ENCODE data around the gene SDK2.

SDK2 gene

DNA sequence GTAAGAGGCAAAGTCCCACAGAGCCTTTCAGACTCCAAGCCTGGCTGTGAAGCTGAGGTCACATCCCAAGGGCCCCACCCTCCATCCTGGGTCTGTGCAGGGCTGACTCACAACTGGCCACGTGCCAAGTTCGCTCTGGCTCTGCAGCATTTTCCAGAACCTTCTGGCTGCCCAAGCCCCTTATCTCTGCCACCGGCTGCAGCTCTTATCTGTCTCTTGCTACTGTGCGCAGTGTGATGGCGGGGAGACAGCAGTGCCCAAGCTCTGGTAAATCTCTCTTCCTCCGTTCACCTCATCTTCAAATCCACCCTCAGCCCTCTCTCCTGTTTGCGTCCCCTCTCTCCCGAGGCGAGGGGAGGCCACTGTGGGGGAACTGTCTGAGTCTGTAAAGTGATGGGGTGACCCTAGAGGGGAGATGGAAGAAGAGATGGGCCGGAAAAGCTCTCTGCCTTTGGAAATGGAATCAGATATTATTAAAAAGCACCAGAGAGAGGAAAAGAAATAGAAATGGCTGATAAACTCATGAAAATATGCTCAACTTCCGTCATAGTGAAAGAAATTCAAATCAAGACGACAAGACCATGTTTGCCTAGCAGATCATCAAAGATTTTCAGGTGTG, 169.8 kb downstream of the SDK2 start (continued):
- TF ChIP-seq, protein P1, sequence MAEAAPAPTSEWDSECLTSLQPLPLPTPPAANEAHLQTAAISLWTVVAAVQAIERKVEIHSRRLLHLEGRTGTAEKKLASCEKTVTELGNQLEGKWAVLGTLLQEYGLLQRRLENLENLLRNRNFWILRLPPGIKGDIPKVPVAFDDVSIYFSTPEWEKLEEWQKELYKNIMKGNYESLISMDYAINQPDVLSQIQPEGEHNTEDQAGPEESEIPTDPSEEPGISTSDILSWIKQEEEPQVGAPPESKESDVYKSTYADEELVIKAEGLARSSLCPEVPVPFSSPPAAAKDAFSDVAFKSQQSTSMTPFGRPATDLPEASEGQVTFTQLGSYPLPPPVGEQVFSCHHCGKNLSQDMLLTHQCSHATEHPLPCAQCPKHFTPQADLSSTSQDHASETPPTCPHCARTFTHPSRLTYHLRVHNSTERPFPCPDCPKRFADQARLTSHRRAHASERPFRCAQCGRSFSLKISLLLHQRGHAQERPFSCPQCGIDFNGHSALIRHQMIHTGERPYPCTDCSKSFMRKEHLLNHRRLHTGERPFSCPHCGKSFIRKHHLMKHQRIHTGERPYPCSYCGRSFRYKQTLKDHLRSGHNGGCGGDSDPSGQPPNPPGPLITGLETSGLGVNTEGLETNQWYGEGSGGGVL (tag by site-specific recombination; IDR thresholded peaks at IDR 0.05), result peak; percentile 45
- TF ChIP-seq ZNF623 (tag by site-specific recombination; IDR thresholded peaks at IDR 0.05) (no peak), KLF16 (tag by site-specific recombination; IDR thresholded peaks at IDR 0.05) (0 out of 2 replicates have a peak, but pooled peaks have one; percentile 49), ZNF791 (tag by site-specific recombination; IDR thresholded peaks at IDR 0.05) (no peak), ZNF610 (tag by site-specific recombination; IDR thresholded peaks at IDR 0.05; ENCODE audit: borderline replicate concordance) (no peak), SALL2 (tag by site-specific recombination; IDR thresholded peaks at IDR 0.05; ENCODE audit: borderline replicate concordance) (no peak), ZBTB48 (tag by site-specific recombination; IDR thresholded peaks at IDR 0.05) (no peak), SP2 (tag by site-specific recombination; IDR thresholded peaks at IDR 0.05) (no peak), ZEB2 (tag by site-specific recombination; IDR thresholded peaks at IDR 0.05) (peak; percentile 66), ZNF112 (tag by site-specific recombination; IDR thresholded peaks at IDR 0.05) (peak; percentile 67; the same call in 1 of the 2 replicates), ZNF664 (tag by site-specific recombination; IDR thresholded peaks at IDR 0.05) (no peak), ZNF169 (tag by site-specific recombination; IDR thresholded peaks at IDR 0.05) (no peak), ZNF311 (tag by site-specific recombination; IDR thresholded peaks at IDR 0.05; ENCODE audit: borderline replicate concordance) (no peak), KLF9 (tag by site-specific recombination; IDR thresholded peaks at IDR 0.05; ENCODE audit: low read depth) (no peak), GLIS1 (tag by site-specific recombination; IDR thresholded peaks at IDR 0.05) (peak; percentile 39; the same call in 1 of the 2 replicates), ZNF223 (tag by site-specific recombination; IDR thresholded peaks at IDR 0.05) (no peak), ZNF114 (tag by site-specific recombination; IDR thresholded peaks at IDR 0.05) (no peak), ZNF157 (tag by site-specific recombination; IDR thresholded peaks at IDR 0.05) (no peak), ZNF202 (tag by site-specific recombination; IDR thresholded peaks at IDR 0.05; ENCODE audit: borderline replicate concordance) (no peak), FEZF1 (tag by site-specific recombination; IDR thresholded peaks at IDR 0.05) (no peak), ZNF555 (tag by site-specific recombination; conservative IDR thresholded peaks at IDR 0.05) (no peak), ZNF16 (tag by site-specific recombination; IDR thresholded peaks at IDR 0.05; ENCODE audit: low read depth) (no peak), SETDB1 (IDR thresholded peaks at IDR 0.05; ENCODE audit: insufficient read length, low read length) (no peak), ZNF514 (tag by site-specific recombination; IDR thresholded peaks at IDR 0.05) (no peak), SCRT2 (tag by site-specific recombination; IDR thresholded peaks at IDR 0.05) (no peak), KLF8 (tag by site-specific recombination; IDR thresholded peaks at IDR 0.05) (no peak)
- TF ChIP-seq, protein P2, sequence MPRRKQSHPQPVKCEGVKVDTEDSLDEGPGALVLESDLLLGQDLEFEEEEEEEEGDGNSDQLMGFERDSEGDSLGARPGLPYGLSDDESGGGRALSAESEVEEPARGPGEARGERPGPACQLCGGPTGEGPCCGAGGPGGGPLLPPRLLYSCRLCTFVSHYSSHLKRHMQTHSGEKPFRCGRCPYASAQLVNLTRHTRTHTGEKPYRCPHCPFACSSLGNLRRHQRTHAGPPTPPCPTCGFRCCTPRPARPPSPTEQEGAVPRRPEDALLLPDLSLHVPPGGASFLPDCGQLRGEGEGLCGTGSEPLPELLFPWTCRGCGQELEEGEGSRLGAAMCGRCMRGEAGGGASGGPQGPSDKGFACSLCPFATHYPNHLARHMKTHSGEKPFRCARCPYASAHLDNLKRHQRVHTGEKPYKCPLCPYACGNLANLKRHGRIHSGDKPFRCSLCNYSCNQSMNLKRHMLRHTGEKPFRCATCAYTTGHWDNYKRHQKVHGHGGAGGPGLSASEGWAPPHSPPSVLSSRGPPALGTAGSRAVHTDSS (tag by site-specific recombination; IDR thresholded peaks at IDR 0.05), result no peak
- TF ChIP-seq, protein P3, sequence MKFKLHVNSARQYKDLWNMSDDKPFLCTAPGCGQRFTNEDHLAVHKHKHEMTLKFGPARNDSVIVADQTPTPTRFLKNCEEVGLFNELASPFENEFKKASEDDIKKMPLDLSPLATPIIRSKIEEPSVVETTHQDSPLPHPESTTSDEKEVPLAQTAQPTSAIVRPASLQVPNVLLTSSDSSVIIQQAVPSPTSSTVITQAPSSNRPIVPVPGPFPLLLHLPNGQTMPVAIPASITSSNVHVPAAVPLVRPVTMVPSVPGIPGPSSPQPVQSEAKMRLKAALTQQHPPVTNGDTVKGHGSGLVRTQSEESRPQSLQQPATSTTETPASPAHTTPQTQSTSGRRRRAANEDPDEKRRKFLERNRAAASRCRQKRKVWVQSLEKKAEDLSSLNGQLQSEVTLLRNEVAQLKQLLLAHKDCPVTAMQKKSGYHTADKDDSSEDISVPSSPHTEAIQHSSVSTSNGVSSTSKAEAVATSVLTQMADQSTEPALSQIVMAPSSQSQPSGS (tag by site-specific recombination; IDR thresholded peaks at IDR 0.05; ENCODE audit: low read depth), result no peak
- TF ChIP-seq, protein P4, sequence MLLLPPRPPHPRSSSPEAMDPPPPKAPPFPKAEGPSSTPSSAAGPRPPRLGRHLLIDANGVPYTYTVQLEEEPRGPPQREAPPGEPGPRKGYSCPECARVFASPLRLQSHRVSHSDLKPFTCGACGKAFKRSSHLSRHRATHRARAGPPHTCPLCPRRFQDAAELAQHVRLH (tag by site-specific recombination; IDR thresholded peaks at IDR 0.05), result no peak
- TF ChIP-seq, protein P5, sequence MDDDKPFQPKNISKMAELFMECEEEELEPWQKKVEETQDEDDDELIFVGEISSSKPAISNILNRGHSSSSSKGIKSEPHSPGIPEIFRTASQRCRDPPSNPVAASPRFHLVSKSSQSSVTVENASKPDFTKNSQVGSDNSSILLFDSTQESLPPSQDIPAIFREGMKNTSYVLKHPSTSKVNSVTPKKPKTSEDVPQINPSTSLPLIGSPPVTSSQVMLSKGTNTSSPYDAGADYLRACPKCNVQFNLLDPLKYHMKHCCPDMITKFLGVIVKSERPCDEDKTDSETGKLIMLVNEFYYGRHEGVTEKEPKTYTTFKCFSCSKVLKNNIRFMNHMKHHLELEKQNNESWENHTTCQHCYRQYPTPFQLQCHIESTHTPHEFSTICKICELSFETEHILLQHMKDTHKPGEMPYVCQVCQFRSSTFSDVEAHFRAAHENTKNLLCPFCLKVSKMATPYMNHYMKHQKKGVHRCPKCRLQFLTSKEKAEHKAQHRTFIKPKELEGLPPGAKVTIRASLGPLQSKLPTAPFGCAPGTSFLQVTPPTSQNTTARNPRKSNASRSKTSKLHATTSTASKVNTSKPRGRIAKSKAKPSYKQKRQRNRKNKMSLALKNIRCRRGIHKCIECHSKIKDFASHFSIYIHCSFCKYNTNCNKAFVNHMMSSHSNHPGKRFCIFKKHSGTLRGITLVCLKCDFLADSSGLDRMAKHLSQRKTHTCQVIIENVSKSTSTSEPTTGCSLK (tag by site-specific recombination; IDR thresholded peaks at IDR 0.05), result no peak
- TF ChIP-seq, protein P6, sequence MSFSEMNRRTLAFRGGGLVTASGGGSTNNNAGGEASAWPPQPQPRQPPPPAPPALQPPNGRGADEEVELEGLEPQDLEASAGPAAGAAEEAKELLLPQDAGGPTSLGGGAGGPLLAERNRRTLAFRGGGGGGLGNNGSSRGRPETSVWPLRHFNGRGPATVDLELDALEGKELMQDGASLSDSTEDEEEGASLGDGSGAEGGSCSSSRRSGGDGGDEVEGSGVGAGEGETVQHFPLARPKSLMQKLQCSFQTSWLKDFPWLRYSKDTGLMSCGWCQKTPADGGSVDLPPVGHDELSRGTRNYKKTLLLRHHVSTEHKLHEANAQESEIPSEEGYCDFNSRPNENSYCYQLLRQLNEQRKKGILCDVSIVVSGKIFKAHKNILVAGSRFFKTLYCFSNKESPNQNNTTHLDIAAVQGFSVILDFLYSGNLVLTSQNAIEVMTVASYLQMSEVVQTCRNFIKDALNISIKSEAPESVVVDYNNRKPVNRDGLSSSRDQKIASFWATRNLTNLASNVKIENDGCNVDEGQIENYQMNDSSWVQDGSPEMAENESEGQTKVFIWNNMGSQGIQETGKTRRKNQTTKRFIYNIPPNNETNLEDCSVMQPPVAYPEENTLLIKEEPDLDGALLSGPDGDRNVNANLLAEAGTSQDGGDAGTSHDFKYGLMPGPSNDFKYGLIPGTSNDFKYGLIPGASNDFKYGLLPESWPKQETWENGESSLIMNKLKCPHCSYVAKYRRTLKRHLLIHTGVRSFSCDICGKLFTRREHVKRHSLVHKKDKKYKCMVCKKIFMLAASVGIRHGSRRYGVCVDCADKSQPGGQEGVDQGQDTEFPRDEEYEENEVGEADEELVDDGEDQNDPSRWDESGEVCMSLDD (tag by site-specific recombination; IDR thresholded peaks at IDR 0.05), result no peak
